NCI-H1092 treated with DMSO at 0.1 percent for 48 hours (cell line): Measurements from ENCODE around the gene ACCSL.

Experiments
- DNase-seq: peaks from one replicate; lab custom pipeline; 2025; lab: John Stamatoyannopoulos, UW

ACCSL gene

DNA sequence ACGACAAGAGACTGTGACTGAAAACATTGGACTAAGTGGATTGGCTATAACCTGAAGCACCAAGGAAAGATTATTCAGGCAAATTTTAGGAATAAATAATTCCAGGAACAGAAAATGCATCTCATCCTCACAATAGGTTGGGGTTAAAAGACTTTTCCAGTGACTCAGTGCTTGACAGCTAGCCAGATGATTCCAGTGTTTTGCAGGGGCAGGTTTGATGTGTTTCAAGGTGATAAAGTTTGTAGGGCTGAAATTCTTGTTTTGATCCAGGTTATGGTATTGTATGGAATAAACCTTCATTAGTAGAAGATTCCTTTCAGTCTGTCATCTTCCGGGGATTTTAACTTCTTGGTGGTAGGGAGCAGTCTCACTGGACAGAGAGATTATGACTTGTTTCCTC lies 50.0 kb downstream of the ACCSL start:
- DNase-seq = no peak

DNA sequence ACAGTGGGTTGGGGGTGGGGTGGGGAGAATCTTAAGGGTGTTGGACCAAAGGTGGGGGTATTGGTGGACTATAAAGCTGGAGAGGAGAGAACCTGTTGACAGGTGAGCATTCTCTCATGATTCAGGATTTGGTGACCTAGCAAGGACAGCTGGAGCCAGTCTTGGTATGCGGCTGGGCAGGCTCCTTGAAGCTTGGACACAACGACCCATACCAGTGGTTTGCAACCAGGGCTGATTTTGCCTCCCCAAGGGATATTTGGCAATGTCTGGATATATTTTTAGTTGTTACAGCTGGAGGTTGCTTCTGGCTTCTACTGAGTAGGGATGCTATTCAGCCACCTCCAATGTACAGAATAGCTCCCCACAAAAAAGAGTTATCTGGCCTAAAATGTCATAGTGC lies 53.3 kb downstream of the ACCSL start:
- DNase-seq = no peak

DNA sequence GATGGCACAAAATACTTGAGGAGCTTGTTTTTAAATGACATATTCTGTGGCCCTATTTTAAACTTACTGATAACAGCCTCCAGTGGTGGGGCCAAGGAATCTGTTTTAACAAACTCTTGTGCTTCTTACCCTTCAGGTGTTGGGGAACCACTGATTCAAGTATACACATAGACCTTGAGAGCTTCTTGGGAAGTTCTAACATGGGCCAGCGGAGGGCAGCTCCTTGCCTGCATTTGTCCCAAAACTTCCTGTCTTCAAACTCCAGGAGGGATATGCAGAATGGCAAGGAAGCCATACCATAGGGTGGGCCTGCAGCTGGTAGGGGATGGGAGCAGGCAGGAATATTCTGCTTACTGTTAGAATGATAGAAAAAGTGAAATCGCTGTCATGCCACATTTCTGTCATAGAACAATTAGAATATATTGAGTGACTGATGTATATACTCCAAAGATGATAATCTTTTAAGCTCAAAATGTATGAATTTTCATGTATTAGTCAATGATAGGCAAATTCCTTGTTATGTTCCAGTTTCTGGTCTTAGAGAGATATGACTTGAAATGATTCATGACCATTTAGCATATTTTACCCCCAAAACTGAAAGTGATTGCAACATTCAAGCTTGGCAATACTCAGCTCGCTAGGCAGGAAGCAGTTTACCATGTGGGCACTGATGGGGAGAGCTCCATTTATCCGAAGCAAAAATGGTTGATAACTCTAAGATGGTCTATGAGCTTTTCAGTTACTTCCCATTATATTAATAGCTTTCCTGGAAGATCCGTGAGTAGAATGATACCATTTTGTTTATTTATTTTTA lies 56.9 kb downstream of the ACCSL start:
- no peak for DNase-seq

DNA sequence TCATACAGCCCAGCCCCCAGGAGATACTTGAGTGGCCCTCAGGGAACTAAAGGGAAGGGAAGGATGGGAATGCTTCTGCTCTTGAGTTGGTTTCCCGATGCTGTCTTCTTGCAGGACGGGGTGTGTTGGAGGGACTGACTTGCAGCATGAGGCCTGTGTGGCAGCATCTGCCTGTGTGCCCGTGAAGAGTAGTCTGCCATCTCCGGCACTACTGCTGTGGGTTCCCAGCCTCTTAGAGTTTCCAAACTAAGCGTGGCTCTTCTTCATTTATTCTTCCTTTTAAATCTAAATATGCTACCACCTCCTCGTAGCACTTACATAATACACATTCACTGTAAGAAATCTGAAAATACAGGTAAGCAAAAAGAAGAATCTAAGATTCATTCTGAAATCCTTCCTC lies 60.5 kb downstream of the ACCSL start:
- no peak for DNase-seq
